Keratinocyte (primary cell): ENCODE data around the gene SLC9A6. TPM values are rescaled to one million over a fixed set of nuclear protein-coding genes. Genes with fewer than 3 reads are reported as not detected.

Source experiments
- DNase-seq: peaks from one replicate; pipeline ENCODE4 v3.0.0-alpha.2; 2011; ENCODE audit warnings: low read depth, missing footprints, low spot score
- FAIRE-seq: peaks from 2 replicates; lab custom pipeline; 2011; peaks lifted over from hg19 to GRCh38; lab: Jason Lieb, UNC
- H2AFZ ChIP-seq: 2 replicates; pipeline ENCODE4 v1.6.0; 2012; ENCODE audit warnings: low read length, control low read depth, inconsistent platforms; ENCODE audit not compliant: control insufficient read depth
- H3K27ac ChIP-seq: 2 replicates; pipeline ENCODE4 v1.5.1; 2011; ENCODE audit warnings: low read length; ENCODE audit not compliant: control insufficient read depth, insufficient read depth
- H3K27me3 ChIP-seq: 3 replicates; pipeline ENCODE4 v1.6.0; 2011; ENCODE audit warnings: low read length; ENCODE audit not compliant: control insufficient read depth, insufficient read depth; ENCODE audit errors: extremely low read depth
- H3K36me3 ChIP-seq, 2 experiments: 2 replicates in 1 of 2; 3 replicates in 1 of 2; pipeline ENCODE4 v1.5.1; 2011; ENCODE audit warnings: low read length in 2 of 2, mild to moderate bottlenecking in 1 of 2; ENCODE audit not compliant: control insufficient read depth in 2 of 2, insufficient read depth in 2 of 2; ENCODE audit errors: extremely low read depth in 1 of 2
- H3K4me1 ChIP-seq: 3 replicates; pipeline ENCODE4 v1.5.1; 2011; ENCODE audit warnings: low read length; ENCODE audit not compliant: control insufficient read depth, insufficient read depth; ENCODE audit errors: extremely low read depth
- H3K4me2 ChIP-seq: 3 replicates; pipeline ENCODE4 v1.6.0; 2011; ENCODE audit warnings: low read depth, low read length; ENCODE audit not compliant: control insufficient read depth, insufficient read depth; ENCODE audit errors: extremely low read depth
- H3K4me3 ChIP-seq, 3 experiments: fragments of 200-600 bp in 1 of 3; sonication (generic) in 1 of 3; 2 replicates in 2 of 3; 3 replicates in 1 of 3; pipeline ENCODE4 v1.5.1; 2011 to 2016; ENCODE audit warnings: low read length in 3 of 3, mild to moderate bottlenecking in 3 of 3, control low read depth in 2 of 3, inconsistent platforms in 1 of 3, low read depth in 1 of 3, mixed read lengths in 1 of 3, mixed run types in 1 of 3, moderate library complexity in 1 of 3; ENCODE audit not compliant: control insufficient read depth in 2 of 3, insufficient read depth in 2 of 3; ENCODE audit errors: extremely low read depth in 1 of 3
- H3K79me2 ChIP-seq: 2 replicates; pipeline ENCODE4 v1.6.0; 2012; ENCODE audit warnings: low read length; ENCODE audit not compliant: control insufficient read depth, insufficient read depth
- H3K9ac ChIP-seq: 3 replicates; pipeline ENCODE4 v1.6.0; 2011; ENCODE audit warnings: low read length; ENCODE audit not compliant: control insufficient read depth, insufficient read depth; ENCODE audit errors: extremely low read depth
- H3K9me1 ChIP-seq: 3 replicates; pipeline ENCODE4 v1.6.0; 2011; ENCODE audit warnings: low read length; ENCODE audit not compliant: control insufficient read depth, insufficient read depth; ENCODE audit errors: extremely low read depth
- H3K9me3 ChIP-seq: 2 replicates; pipeline ENCODE4 v1.5.1; 2012; ENCODE audit warnings: low read depth, low read length; ENCODE audit not compliant: control insufficient read depth
- H4K20me1 ChIP-seq: 3 replicates; pipeline ENCODE4 v1.6.0; 2011; ENCODE audit warnings: low read length; ENCODE audit not compliant: control insufficient read depth, insufficient read depth; ENCODE audit errors: extremely low read depth
- EZH2 ChIP-seq: IDR thresholded peaks from one replicate; pipeline ENCODE4 v1.6.1; 2012; ENCODE audit warnings: inconsistent platforms, mild to moderate bottlenecking, low read length, moderate library complexity
- dilution Hi-C: fragments of 300-500 bp; cut with MboI; formaldehyde crosslinking; loops from one replicate; pipeline ENCODE4 v1.7.0; 2020; ENCODE audit warnings: low sequenced_read_pairs; ENCODE audit not compliant: extremely low pct_ligation_motif_present
- polyA plus RNA-seq, 5 experiments: library from polyadenylated mRNA; depleted of rRNA in 3 of 5; stranded (reverse) in 3 of 5; stranded (forward) in 1 of 5; unstranded in 1 of 5; fragments of >200 nt; gene quantifications; 1 replicate in 1 of 5; 2 replicates in 3 of 5; 3 replicates in 1 of 5; pipeline versions ENCODE4 v1.2.1 to v1.2.3, GENCODE V29; 2011 to 2012; ENCODE audit warnings: missing spikeins in 2 of 5, low read depth in 1 of 5, low replicate concordance in 1 of 5
- TF ChIP-seq, protein P1 (sequence below), 3 experiments: IDR thresholded peaks in 1 of 3; conservative IDR thresholded peaks in 1 of 3; optimal IDR thresholded peaks in 1 of 3; 2 replicates in 2 of 3; 3 replicates in 1 of 3; pipeline versions ENCODE3 to v1.5.1; 2011; ENCODE audit warnings: low read length in 3 of 3, mild to moderate bottlenecking in 3 of 3, moderate library complexity in 2 of 3, control low read depth in 1 of 3, inconsistent platforms in 1 of 3; ENCODE audit not compliant: insufficient read depth in 2 of 3; ENCODE audit errors: extremely low read depth in 1 of 3

The SLC9A6 gene
- polyA plus RNA-seq, 1 donor (not counting 4 experiments of a cell fraction or from before 2014, with no cell fraction given) = 17.4 TPM

DNA sequence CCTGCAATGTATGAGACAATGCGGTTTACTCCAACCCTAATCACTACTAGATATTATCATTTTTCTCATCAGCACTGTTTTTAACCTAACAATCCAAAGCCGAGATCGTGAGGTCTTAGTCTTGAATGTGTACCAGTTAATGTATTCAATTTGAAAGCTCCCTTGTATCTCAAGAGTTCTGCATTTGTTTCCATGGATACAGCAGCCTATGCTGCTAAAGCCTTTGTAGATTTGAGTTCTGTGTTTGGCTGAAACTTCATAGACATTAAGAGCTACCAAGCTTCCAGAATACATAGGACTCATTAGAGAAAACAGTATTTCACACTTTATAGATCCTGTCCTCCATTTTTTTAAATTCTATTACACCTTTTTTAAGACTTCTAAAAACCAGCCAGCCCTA, 39.9 kb downstream of the SLC9A6 start:
- no peak overlapping the region for H3K27ac ChIP-seq
- no peaks in the 10 kb centered on the region for H3K79me2 ChIP-seq
- no peak overlapping the region for H3K9ac ChIP-seq
- no peak for FAIRE-seq
- dilution Hi-C loops = no loop called here
- H3K4me3 ChIP-seq = no peak overlapping the region
- H3K36me3 ChIP-seq = no peaks in the 10 kb centered on the region
- TF ChIP-seq EZH2 = no peak
- TF ChIP-seq, protein P1, sequence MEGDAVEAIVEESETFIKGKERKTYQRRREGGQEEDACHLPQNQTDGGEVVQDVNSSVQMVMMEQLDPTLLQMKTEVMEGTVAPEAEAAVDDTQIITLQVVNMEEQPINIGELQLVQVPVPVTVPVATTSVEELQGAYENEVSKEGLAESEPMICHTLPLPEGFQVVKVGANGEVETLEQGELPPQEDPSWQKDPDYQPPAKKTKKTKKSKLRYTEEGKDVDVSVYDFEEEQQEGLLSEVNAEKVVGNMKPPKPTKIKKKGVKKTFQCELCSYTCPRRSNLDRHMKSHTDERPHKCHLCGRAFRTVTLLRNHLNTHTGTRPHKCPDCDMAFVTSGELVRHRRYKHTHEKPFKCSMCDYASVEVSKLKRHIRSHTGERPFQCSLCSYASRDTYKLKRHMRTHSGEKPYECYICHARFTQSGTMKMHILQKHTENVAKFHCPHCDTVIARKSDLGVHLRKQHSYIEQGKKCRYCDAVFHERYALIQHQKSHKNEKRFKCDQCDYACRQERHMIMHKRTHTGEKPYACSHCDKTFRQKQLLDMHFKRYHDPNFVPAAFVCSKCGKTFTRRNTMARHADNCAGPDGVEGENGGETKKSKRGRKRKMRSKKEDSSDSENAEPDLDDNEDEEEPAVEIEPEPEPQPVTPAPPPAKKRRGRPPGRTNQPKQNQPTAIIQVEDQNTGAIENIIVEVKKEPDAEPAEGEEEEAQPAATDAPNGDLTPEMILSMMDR (optimal IDR thresholded peaks at IDR 0.05 in 1 of 3, IDR thresholded peaks at IDR 0.05 in 1 of 3, conservative IDR thresholded peaks at IDR 0.05 in 1 of 3; ENCODE audit: extremely low read depth in 1 of 3, insufficient read depth in 2 of 3, low read length in 3 of 3) = no peak
- DNase-seq = no peak
- H3K4me1 ChIP-seq = no peaks in the 10 kb centered on the region
- no peaks in the 10 kb centered on the region for H3K9me1 ChIP-seq
- no peaks in the 10 kb centered on the region for H3K9me3 ChIP-seq
- H2AFZ ChIP-seq = no peak overlapping the region
- H3K4me2 ChIP-seq = no peak overlapping the region
- no peaks in the 10 kb centered on the region for H3K27me3 ChIP-seq
- no peaks in the 10 kb centered on the region for H4K20me1 ChIP-seq

GRCh38 chrX:136028383-136028984, 43.2 kb downstream of the SLC9A6 start:
- Histone ChIP-seq H3K4me2 (no peak overlapping the region), H2AFZ (no peak overlapping the region), H3K9ac (no peak overlapping the region), H3K9me3 (no peaks in the 10 kb centered on the region), H3K79me2 (no peaks in the 10 kb centered on the region), H3K4me3 (no peak overlapping the region), H3K9me1 (no peaks in the 10 kb centered on the region), H3K4me1 (no peaks in the 10 kb centered on the region), H4K20me1 (no peaks in the 10 kb centered on the region), H3K27ac (no peak overlapping the region), H3K27me3 (no peaks in the 10 kb centered on the region), H3K36me3 (peaks cover 3 to 5% of the 10 kb centered on the region in 2 experiments)
- FAIRE-seq (no peak), DNase-seq (no peak)
- dilution Hi-C loops = no loop called here
- TF ChIP-seq EZH2 = no peak
- TF ChIP-seq, protein P1 (optimal IDR thresholded peaks at IDR 0.05 in 1 of 3, IDR thresholded peaks at IDR 0.05 in 1 of 3, conservative IDR thresholded peaks at IDR 0.05 in 1 of 3; ENCODE audit: extremely low read depth in 1 of 3, insufficient read depth in 2 of 3, low read length in 3 of 3) = peak in 2 of 3 experiments; percentile 44 to 65
